Measurements from ENCODE around the gene ALDH3B1.
"Not testable (repeated sequence)": the region's sequence is repeated elsewhere in the genome, so short reads cannot be mapped to it uniquely, and the experiment has no call there.

The ALDH3B1 gene, protein sequence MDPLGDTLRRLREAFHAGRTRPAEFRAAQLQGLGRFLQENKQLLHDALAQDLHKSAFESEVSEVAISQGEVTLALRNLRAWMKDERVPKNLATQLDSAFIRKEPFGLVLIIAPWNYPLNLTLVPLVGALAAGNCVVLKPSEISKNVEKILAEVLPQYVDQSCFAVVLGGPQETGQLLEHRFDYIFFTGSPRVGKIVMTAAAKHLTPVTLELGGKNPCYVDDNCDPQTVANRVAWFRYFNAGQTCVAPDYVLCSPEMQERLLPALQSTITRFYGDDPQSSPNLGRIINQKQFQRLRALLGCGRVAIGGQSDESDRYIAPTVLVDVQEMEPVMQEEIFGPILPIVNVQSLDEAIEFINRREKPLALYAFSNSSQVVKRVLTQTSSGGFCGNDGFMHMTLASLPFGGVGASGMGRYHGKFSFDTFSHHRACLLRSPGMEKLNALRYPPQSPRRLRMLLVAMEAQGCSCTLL

DNA sequence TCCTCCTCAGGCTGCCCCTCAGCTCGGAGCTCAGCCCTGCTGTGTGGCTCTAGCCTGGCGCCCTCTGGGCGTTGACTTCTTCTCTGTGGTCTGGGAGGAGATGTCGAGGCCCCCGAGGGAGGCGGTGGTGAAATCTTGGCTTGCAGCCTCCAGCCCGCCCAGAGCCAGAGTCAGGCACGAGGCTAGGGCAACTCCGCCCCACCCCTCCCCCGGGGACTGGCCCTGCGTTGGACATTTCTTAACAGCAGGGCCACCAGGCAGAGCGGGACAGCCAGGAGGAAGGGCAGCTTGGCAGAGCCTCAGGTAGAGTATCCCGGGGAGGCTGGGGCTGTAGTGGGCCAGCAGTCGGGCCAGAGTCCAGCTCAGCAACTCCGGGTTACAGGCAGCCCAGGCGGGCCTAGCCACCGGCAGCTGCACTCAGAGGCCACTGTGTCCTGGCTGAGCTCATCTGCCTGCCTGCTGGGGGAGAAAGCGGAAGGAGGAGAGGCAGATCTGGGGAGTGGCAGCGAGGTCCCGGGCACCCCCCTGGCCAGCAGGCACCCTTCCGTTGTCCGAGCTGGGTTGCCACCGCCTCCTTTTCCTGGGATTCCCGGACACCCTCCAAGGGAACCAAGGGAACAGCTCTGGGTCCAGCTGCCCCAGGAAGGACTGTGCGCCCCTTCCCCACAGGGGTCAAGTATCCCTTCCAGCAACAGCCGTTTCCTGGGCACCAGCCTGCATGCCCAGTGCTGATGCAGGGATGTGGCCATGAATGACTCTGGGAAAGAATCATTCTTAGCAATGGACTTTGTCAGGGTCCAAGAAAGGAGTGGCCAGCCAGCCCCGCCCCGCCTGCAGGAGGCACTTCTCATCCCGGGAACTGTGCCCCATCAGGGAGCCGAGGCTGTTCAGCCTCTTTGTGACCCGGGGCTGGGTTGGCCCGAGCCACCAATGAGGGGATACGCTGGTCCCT is at the start of gene ALDH3B1:
Gene ALDH3B1, plus strand, starts transcription at position 238 of the 952 bp plus-strand sequence. CDS start 4,971 bp downstream, outside the sequence.
- TF ChIP-seq, protein P1, sequence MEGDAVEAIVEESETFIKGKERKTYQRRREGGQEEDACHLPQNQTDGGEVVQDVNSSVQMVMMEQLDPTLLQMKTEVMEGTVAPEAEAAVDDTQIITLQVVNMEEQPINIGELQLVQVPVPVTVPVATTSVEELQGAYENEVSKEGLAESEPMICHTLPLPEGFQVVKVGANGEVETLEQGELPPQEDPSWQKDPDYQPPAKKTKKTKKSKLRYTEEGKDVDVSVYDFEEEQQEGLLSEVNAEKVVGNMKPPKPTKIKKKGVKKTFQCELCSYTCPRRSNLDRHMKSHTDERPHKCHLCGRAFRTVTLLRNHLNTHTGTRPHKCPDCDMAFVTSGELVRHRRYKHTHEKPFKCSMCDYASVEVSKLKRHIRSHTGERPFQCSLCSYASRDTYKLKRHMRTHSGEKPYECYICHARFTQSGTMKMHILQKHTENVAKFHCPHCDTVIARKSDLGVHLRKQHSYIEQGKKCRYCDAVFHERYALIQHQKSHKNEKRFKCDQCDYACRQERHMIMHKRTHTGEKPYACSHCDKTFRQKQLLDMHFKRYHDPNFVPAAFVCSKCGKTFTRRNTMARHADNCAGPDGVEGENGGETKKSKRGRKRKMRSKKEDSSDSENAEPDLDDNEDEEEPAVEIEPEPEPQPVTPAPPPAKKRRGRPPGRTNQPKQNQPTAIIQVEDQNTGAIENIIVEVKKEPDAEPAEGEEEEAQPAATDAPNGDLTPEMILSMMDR (conservative IDR thresholded peaks at IDR 0.05), result no peak
- TF ChIP-seq ZFX (IDR thresholded peaks at IDR 0.05), result no peak
- H3K27ac ChIP-seq, result no peak within 1 kb of the TSS; the same call in 1 of the 2 replicates

DNA sequence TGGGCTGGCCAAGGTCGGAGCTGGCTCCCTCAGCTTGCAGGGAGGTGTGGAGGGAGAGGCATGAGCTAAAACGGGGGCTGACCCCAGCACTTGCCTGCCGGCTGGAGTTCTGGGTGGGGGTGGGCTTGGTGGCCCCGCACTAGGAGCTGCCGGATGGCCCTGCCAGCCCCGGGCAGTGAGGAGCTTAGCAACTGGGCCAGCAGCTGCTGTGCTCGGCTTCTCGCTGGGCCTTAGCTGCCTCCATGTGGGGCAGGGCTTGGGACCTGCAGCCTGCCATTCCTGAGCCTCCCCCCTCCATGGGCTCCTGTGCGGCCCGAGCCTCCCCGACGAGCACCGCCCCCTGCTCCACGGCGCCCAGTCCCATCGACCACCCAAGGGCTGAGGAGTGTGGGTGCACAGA is 46.9 kb upstream of the ALDH3B1 start:
- not testable (repeated sequence) for H3K27ac ChIP-seq

DNA sequence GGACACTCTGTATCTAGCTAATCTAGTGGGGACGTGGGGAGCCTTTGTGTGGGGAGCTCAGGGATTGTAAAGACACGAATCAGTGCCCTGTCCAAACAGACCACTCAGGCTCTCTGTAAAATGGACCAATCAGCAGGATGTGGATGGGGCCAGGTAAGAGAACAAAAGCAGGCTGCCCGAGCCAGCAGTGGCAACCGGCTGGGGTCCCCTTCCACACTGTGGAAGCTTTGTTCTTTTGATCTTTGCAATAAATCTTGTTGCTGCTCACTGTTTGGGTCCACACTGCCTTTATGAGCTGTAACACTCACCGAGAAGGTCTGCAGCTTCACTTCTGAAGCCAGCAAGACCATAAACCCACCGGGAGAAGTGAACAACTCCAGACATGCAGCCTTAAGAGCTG is 46.2 kb upstream of the ALDH3B1 start:
- not testable (repeated sequence) for H3K27ac ChIP-seq

DNA sequence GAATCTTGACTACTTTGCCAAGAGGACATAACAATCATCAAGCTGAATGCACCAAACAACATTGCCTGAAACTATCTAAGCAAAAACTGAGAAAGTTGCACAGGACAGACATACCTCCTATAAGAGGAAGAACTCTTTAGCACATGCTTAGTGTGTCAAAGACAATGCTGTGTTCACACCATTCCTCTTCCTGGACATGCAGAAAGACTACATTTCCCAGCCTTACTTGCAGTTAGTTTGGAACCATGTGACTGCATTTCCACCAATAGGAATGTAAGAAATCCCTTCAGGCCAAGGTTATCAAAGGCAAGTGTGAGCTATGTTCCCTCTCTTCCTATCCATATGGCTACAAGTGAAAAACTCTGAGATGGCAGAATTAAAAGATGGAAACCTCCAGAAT is 45.4 kb upstream of the ALDH3B1 start:
- H3K27ac ChIP-seq, result not testable (repeated sequence)

DNA sequence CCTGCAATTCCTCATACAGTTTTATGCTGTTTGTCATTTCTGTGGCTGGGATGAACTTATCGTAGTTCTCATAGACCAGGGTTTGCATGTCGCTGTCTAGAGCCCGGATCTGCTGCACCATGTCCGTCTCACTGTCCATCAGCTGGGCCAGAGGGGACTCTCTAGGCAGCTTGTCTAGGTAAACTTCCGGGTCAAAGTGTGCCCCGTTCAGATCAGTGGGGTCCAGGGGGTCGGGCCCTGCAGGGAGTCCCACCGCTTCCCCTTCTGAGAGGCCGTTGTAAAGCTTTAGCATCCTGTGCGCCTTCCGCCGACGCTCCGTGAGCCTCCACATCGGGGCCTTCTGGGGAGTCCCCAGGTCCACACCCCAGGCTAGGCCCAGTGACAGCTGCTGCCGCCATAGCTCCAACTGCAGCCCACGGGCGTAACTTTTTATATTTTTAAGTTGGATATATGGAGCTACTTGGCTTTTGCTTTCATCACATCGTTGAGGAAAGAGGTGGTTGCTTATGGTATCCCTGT is 44.2 kb upstream of the ALDH3B1 start:
- not testable (repeated sequence) for H3K27ac ChIP-seq

DNA sequence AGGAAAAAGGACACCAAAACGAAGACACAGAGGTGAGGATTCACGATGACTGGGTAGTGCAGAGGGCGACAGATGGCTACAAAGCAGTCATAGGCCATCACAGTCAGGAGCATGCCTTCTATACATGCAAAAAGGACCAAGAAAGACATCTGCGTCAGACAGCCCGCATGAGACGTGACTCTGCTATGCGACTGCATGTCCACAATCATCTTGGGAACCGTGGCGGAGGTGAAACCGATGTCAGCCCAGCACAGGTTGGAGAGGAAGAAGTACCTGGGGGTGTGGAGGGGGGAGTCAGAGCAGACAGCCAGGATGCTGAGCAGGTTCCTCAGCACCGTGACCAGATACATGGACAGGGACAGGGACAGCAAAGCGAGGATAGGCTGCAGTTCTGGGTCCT is 35.4 kb upstream of the ALDH3B1 start:
- H3K27ac ChIP-seq, result not testable (repeated sequence)

DNA sequence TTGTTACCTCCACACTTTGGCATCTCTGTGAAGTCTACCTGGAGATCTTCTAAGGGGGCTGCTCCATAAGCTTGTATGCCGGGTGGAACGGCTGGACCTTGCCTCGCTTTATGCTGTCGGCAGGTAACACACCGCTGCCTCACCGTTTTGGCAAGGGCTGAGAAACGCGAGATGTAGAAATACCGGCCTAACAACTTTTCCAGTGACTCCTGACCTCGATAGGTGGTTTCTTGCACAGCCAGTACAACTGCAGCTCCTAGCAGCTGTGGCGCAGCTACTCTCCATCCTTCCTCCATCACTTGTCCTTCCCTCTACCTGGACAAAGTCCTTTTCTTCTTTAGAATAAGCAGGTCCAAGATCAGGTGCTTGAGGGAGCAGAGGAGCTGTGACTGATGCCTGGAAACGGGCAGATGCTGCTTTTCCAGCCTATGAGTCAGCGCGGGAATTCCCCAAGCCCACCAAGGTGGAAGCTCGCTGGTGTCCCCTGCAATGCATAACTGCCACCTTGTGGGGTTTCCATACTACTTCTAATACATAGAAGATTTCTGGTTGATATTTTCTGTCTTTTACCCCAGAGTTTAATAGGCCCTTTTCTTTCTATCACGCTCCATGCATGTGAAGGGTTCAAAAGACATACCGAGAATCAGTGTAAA is 31.2 kb upstream of the ALDH3B1 start:
- H3K27ac ChIP-seq, result not testable (repeated sequence)

DNA sequence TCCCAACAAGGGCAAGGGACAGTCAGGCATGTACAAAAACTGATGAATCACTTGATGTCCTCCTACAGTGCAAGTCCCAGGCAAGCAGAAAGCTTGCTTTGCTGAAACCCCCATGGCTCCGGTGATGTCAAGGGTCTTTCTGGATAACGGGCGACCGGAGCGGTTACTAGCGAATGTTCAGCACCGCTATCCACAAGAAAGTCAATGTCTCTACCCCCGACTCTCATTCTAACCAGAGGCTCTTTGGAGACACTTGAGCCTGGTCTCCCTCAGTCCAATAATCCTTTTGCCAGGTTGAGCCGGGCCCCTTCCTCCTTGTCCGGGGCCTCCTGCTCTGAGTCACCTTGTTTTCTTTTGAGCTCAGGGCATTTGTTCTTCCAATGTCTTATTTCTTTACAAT is 28.9 kb upstream of the ALDH3B1 start:
- not testable (repeated sequence) for H3K27ac ChIP-seq

DNA sequence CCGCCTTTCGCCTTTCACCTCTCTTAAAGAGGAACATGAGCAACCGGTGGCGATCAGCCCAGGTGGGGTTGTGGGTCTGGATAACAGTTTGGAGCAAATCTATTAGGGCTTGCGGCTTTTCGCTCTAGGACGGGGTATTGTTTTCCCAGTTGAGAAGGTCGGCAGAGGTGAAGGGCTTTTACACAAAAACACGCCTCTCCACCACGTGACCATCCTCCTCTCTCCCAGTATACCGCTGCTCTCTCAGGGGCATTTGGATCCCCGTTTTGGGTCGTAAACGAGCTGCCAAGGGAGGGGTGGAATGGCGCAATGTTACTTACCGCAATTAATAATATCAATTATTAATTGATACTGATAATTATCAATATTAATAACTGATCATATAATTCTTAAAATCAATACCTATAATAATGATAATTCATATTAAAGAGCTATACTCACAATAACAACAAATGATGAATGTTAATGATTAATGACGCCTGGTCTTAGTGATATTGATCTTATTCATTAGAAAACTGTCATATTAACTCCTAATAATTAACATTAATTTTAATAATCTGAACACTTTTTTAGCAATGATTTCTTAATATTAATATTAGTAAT is 27.8 kb upstream of the ALDH3B1 start:
- not testable (repeated sequence) for H3K27ac ChIP-seq

DNA sequence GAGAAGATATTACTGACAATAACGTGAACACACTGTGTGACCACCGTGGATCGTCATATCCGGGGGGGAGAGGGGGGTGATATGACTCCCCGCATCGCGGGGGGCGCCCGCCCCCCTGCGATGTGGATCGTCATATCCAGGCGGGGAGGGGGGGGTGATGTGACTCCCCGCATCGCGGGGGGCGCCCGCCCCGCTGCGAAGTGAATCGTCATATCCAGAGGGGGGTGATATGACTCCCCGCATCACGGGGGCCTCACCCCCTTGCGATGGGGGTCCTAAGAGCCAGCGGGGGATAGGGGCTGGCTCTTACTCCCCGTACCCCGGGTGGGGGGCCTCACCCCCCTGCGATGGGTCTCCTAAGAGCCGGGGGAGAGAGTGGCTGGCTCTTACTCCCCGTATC is 26.2 kb upstream of the ALDH3B1 start:
- no peak overlapping the region for H3K27ac ChIP-seq
- no peak for TF ChIP-seq ZFX (IDR thresholded peaks at IDR 0.05)
- TF ChIP-seq, protein P1 (conservative IDR thresholded peaks at IDR 0.05), result no peak

DNA sequence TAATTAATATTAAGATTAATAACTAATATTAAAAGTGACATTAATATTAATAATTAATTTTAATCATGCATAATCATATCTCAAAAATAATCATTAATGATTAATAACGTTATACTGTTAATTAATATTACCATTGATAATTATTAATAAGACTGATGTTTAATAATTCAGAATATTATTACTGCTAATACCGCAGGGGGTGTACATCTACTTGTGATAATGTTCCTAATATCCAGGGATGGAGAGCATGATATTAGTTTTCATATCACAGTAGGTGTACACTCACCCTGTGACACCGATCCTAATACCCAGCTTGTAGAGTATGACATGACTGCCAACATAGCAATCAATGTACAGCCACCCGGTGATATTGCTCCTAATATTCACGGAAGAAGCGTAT is 24.8 kb upstream of the ALDH3B1 start:
- H3K27ac ChIP-seq, result not testable (repeated sequence)

DNA sequence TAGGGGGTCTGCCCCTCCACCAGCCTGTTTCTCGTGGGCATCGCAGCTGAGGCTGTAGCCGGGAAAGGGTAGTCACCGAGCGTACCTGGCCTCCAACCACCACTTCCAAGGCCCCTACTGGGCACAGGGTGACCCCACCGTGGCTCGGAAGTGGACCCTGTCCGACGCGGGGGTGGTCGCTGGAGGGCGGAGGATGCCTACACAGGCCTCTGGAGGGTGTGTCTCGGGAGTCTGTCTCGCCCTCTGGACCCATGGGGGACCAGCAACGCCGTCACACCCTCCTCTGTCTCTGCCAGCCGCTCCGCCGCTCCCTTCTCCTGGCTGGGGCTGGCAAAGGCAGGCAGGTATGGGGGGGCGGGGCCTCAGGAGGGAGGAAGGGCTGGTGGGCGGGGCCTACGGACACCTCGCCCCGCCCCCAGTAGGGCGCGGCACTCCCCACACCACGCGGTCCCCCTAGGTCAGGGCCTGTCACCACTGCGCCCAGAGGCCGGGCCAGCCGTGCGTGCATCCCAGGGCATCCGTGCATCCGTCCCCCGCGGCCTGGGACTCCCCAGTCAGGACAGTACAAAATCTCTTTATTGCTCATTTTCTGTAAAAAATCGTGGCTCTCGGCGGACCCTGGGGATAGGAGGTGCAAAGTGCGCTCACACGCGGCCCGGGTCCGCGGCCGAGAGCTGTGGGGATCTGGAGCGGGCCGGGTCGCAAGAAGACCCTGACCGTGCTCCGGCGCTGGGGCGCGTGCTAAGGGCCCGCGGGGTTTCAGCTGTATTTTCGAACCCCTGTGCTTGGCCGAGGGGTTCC is 19.4 kb upstream of the ALDH3B1 start:
- not testable (repeated sequence) for H3K27ac ChIP-seq

DNA sequence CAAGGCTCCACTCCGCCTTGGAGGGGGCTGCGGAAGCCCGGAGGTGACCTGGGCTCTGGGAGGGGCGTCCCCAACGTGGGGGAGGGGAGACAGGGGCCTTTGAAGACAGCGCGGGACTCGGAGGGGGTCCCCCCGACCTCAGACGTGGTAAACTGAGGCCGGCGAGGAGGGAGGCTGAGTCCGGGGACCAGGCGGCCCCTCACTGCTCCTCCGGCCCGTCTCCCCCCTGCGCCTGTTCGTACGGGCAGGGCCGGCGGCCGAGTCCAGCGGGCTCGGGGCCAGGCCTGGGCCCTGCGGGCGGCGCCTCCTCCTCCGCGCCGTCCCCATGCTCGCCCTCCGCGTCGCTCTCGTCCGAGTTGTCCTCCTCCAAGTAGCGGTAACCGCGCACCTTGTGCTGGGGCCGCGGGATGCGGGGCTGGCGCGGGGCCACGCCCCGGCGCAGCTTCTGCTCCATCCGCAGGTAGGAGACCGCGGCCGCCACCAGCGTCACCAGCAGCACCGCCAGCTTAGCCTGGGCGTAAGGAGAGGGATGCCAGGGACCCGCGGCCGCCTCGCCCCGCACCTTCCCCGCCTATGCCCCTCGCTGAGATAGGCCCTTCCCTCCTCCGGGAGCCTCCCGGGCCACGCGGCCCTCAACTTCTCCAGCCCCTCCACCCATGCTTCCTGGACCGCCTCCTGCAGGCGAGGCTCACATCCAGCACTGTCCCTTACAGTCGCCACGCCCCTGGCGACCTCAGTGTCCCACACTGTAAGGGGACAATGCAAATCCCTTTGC is 18.6 kb upstream of the ALDH3B1 start:
- H3K27ac ChIP-seq, result not testable (repeated sequence)
